HCT116 (cell line): ENCODE results near the gene AKAP13.

ENCODE experiments used
- REST ChIP-seq: IDR thresholded peaks from 2 replicates; pipeline ENCODE4 v1.6.1; 2012; ENCODE audit warnings: low read depth
- SP1 ChIP-seq: IDR thresholded peaks from 2 replicates; pipeline ENCODE4 v1.6.1; 2012; ENCODE audit warnings: low read depth

GRCh38 chr15:85367741-85368140 lies 12.7 kb upstream of the AKAP13 start:
- TF ChIP-seq SP1, result no peak
- TF ChIP-seq REST, result no peak
